ENCODE data around the gene PLPP1.

The PLPP1 gene

DNA sequence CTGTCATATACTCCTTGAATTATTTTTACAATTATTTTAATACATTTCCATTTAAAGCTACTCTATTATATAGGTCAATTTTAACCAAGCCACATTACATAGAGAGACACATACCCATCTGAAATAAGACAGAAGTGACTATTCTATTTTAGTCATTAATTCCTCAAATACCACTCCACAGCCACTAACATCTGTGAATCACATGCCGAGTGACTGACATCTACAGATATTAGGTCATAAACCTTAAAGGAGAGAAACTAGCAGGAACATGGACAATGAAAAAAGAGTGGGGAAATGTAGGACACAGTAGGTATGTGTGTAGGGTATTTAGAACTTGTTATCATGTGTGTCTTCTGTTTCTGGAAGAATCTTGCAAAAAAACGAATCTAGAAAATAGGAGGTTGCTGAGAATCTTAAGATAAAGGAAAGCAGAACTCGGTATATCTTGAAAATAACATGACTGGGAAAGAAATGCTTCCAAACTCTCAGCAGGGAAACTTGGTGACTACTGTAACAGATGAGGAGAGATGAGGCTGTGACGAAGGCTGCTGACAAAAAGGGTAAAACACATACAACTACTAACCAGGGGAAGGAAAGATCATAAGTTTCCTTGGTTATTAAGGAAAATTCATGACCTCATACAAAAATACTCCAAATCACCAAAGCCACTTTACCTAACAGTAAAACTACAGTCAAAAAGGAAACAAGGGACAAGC, 84.6 kb downstream of the PLPP1 start:
- Histone ChIP-seq H3K27ac (ENCODE audit: low read length) (no peak overlapping the region), H3K36me3 (replicated peaks; ENCODE audit: low read depth, low read length) (no peaks in the 10 kb centered on the region), H3K4me1 (ENCODE audit: low read length) (no peaks in the 10 kb centered on the region), H3K9me3 (ENCODE audit: insufficient read depth, low read length) (no peaks in the 10 kb centered on the region), H3K27me3 (ENCODE audit: low read depth, low read length) (no peaks in the 10 kb centered on the region), H3K9ac (ENCODE audit: low read length) (no peak overlapping the region), H3K79me2 (ENCODE audit: low read length) (no peaks in the 10 kb centered on the region), H2AFZ (ENCODE audit: low read depth, low read length) (no peak overlapping the region), H4K20me1 (ENCODE audit: insufficient read depth, low read length) (no peaks in the 10 kb centered on the region), H3K4me3 (ENCODE audit: low read length) (no peak overlapping the region), H3K4me2 (ENCODE audit: low read length) (no peak overlapping the region)
- no peak for TF ChIP-seq EZH2phosphoT487 (IDR thresholded peaks at IDR 0.05; ENCODE audit: low read depth)
- TF ChIP-seq, protein P1, sequence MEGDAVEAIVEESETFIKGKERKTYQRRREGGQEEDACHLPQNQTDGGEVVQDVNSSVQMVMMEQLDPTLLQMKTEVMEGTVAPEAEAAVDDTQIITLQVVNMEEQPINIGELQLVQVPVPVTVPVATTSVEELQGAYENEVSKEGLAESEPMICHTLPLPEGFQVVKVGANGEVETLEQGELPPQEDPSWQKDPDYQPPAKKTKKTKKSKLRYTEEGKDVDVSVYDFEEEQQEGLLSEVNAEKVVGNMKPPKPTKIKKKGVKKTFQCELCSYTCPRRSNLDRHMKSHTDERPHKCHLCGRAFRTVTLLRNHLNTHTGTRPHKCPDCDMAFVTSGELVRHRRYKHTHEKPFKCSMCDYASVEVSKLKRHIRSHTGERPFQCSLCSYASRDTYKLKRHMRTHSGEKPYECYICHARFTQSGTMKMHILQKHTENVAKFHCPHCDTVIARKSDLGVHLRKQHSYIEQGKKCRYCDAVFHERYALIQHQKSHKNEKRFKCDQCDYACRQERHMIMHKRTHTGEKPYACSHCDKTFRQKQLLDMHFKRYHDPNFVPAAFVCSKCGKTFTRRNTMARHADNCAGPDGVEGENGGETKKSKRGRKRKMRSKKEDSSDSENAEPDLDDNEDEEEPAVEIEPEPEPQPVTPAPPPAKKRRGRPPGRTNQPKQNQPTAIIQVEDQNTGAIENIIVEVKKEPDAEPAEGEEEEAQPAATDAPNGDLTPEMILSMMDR (IDR thresholded peaks at IDR 0.05; ENCODE audit: low read depth, low read length), result no peak

DNA sequence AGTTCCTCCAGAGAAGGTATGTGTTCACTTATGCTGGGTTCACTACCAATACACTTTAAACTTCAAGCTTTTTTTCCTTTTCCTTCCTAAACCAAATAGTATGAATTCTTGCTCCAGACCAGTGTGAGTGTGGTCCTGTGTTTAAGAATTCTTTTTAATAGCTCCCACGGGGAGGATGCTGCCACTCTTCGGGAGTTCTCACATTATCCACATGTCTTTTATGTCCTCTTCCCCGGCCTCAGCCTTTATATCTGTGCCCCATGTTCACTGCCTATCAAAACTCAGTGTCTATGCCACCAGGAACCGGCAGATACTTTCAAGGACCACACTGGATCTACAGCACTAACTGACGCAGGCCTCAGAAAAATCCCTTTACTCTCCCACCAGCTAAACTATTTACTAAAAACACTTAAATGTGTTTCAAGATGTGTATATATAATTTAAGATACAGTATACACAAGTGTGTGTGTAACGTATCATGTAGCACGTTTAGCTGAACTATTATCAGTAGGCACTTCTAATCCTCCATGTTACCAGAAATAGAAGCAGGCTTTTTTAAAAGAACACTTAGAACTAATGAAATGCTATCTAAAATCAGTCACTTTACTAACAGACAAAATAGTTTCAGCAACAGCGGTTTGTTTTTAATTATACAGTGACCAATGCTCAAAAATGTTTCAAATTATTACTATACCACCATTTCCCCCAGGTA, 88.0 kb downstream of the PLPP1 start:
- Histone ChIP-seq H3K4me1 (ENCODE audit: low read length) (no peaks in the 10 kb centered on the region), H3K27ac (ENCODE audit: low read length) (no peak overlapping the region), H3K9me3 (ENCODE audit: insufficient read depth, low read length) (no peaks in the 10 kb centered on the region), H2AFZ (ENCODE audit: low read depth, low read length) (no peak overlapping the region), H3K9ac (ENCODE audit: low read length) (no peak overlapping the region), H3K79me2 (ENCODE audit: low read length) (no peaks in the 10 kb centered on the region), H3K4me2 (ENCODE audit: low read length) (no peak overlapping the region), H4K20me1 (ENCODE audit: insufficient read depth, low read length) (no peaks in the 10 kb centered on the region), H3K4me3 (ENCODE audit: low read length) (no peak overlapping the region), H3K27me3 (ENCODE audit: low read depth, low read length) (no peaks in the 10 kb centered on the region), H3K36me3 (replicated peaks; ENCODE audit: low read depth, low read length) (no peaks in the 10 kb centered on the region)
- TF ChIP-seq, protein P1 (IDR thresholded peaks at IDR 0.05; ENCODE audit: low read depth, low read length), result no peak
- no peak for TF ChIP-seq EZH2phosphoT487 (IDR thresholded peaks at IDR 0.05; ENCODE audit: low read depth)

DNA sequence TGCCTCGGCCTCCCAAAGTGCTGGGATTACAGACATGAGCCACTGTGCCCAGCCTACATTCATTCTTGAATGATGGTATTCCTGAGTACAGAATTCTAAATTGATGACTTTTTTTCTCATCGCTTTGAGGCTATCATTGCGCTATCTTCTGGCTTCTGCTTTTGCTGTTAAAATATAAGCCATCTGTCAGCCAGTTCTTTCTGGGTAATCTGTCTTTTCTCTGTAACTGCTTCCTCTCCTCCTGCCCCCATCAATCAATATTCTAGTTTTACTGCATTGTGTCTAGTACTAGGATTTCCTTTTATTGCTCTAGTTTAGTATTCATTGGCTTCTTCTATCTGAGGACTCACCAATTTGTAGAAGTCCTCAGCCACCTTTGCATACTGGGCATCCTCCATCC, 89.0 kb downstream of the PLPP1 start:
- H3K4me2 ChIP-seq (ENCODE audit: low read length), result no peak overlapping the region
- no peaks in the 10 kb centered on the region for H3K79me2 ChIP-seq (ENCODE audit: low read length)
- H3K9ac ChIP-seq (ENCODE audit: low read length), result no peak overlapping the region
- no peak overlapping the region for H3K4me3 ChIP-seq (ENCODE audit: low read length)
- TF ChIP-seq, protein P1 (IDR thresholded peaks at IDR 0.05; ENCODE audit: low read depth, low read length), result no peak
- no peak for TF ChIP-seq EZH2phosphoT487 (IDR thresholded peaks at IDR 0.05; ENCODE audit: low read depth)
- no peaks in the 10 kb centered on the region for H3K9me3 ChIP-seq (ENCODE audit: insufficient read depth, low read length)
- no peaks in the 10 kb centered on the region for H3K27me3 ChIP-seq (ENCODE audit: low read depth, low read length)
- no peaks in the 10 kb centered on the region for H3K36me3 ChIP-seq (replicated peaks; ENCODE audit: low read depth, low read length)
- H3K27ac ChIP-seq (ENCODE audit: low read length), result no peak overlapping the region
- H3K4me1 ChIP-seq (ENCODE audit: low read length), result no peaks in the 10 kb centered on the region
- no peak overlapping the region for H2AFZ ChIP-seq (ENCODE audit: low read depth, low read length)
- H4K20me1 ChIP-seq (ENCODE audit: insufficient read depth, low read length), result no peaks in the 10 kb centered on the region

DNA sequence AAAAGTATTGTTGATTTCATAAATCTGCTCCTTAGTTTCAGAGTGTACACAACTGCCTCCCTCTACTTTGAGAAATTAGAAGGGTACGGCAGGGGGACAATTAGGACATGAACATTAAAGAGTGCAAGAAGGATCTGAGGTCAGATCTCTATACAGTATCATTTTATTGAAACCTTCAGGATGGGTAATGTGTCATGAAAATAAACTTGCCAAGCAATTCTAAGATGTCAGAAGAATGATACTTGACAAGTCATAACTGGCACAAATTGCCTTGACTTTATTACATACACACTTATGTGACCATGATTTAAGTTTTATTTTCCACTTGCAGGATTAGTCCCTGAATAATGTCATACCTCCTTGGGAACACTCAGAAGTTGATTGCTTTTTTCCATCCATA, 92.8 kb downstream of the PLPP1 start:
- H3K27ac ChIP-seq (ENCODE audit: low read length), result no peak overlapping the region
- no peak overlapping the region for H3K4me3 ChIP-seq (ENCODE audit: low read length)
- H3K9me3 ChIP-seq (ENCODE audit: insufficient read depth, low read length), result no peaks in the 10 kb centered on the region
- no peaks in the 10 kb centered on the region for H3K27me3 ChIP-seq (ENCODE audit: low read depth, low read length)
- no peak for TF ChIP-seq EZH2phosphoT487 (IDR thresholded peaks at IDR 0.05; ENCODE audit: low read depth)
- TF ChIP-seq, protein P1 (IDR thresholded peaks at IDR 0.05; ENCODE audit: low read depth, low read length), result no peak
- H3K4me2 ChIP-seq (ENCODE audit: low read length), result no peak overlapping the region
- H3K36me3 ChIP-seq (replicated peaks; ENCODE audit: low read depth, low read length), result peaks cover 3% of the 10 kb centered on the region
- no peaks in the 10 kb centered on the region for H3K4me1 ChIP-seq (ENCODE audit: low read length)
- H3K79me2 ChIP-seq (ENCODE audit: low read length), result no peaks in the 10 kb centered on the region
- H2AFZ ChIP-seq (ENCODE audit: low read depth, low read length), result no peak overlapping the region
- H4K20me1 ChIP-seq (ENCODE audit: insufficient read depth, low read length), result no peaks in the 10 kb centered on the region
- H3K9ac ChIP-seq (ENCODE audit: low read length), result no peak overlapping the region

Data from OCI-LY3 (cell line).